Dedifferentiated amniotic fluid mesenchymal stem cell (primary cell): Measurements from ENCODE around the gene PEX11A.
A peak's percentile ranks its signal among the peaks of the same experiment; 100 is the strongest.

Source experiments
- DNase-seq: peaks from one replicate; pipeline ENCODE4 v3.0.0-alpha.2; 2016; ENCODE audit errors: extremely low spot score

Gene PEX11A

DNA sequence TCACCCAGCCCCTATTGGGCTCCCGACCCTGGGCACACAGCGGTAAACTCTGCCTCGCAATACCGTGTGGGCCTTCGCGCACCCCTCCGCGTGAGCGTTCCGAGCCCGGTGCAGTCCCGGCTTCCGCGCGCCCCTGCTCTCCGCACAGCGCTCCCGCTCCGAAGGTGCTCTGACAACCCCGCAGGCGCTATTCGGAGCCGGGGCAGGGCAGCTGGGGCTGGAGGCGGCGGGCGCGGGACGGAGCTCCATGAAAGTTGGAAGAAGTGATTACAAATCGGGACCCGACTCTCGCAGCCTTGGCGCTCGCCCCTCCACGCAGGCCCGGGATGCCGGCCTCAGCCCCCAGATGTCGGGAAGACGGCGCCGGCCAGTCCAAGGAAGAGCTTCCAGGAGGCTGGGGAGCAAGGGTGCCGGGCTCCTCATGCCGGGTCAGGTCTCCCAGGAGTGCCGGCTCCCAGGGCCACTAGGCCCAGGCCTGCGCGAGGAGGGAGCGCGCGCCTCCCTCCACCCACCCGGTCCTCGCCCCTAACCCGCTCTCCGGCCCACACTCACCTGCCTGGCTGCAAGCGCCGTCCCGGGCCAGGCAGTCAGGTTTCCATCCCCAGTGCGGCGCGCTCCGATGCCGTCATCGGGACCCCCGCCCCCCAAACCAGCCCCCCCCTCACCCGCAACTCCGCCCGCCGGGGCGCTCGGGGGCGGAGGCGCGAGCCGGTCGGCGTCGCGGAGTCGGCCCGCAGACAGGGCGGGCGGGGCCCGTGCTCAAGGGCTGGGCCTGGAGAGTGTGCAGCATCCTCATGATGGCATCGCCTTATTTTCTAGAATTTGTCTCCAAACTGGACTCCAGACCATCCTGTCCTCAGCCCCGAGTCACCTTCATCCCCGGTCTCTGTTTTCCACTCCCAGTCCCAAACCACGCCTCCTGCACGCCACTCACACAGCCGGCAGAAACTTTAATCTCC lies 35.4 kb downstream of the PEX11A start, which contains the start of gene KIF7:
Gene KIF7, minus strand, starts transcription at position 621 of the 959 bp plus-strand sequence. CDS start 2,537 bp downstream, outside the sequence.
- peak; percentile 16 for DNase-seq

DNA sequence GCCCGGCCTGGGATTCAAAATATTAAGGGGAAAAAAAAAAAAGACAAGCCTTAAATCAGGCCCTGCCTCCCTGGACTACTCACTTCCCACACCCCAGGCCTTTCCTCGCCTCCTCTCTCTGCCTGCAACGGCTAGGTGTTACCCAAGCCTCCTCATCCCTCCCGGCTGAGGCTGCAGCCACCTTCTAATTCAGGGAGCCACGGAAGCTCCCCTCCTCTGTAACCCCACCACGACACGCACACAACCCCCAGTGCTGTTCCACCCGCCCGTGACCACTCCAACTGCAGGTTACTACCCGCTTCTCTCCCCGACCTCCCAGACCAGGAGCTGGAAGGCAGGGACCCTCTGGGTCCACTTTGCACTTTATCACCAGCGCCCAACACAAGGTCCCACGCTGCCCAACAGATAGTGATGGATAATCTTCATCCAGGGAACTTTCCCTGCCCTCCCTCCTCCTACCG lies 36.2 kb downstream of the PEX11A start:
- DNase-seq = no peak

DNA sequence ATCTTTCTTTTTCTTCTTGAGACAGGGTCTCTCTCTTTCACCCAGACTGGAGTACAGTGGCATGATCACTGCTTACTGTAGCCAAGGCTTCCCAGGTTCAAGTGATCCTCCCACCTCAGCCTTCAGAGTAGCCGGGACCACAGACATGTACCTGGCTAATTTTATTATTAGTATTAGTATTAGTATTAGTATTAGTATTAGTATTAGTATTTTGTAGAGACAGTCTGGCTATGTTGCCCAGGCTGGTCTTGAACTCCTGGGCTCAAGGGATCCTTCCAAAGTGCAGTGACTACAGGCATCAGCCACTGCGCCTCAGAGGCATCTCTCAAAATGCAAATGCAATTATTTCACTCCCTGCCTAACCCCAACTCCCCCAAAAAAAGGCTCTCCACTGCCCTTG lies 37.0 kb downstream of the PEX11A start:
- no peak for DNase-seq

DNA sequence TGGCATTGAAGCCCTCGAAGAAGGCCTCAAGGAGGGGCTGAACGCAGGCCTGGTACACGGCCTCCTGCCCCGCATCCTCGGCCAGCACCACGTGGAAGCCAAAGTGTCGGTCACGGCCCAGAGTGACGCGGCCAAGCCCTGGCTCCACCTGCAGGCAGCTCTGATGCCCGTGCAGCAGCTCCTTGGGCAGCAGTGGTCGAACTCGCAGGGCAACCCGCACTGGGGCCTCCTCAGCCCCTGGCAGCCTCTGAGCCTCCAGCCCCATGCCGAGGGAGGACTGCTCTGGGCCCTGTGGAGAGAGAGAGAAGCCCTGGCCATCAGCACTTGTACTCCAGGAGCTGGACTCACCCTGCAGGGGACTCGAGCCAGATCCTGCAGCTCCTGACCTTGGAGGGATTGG lies 37.9 kb downstream of the PEX11A start:
- no peak for DNase-seq

DNA sequence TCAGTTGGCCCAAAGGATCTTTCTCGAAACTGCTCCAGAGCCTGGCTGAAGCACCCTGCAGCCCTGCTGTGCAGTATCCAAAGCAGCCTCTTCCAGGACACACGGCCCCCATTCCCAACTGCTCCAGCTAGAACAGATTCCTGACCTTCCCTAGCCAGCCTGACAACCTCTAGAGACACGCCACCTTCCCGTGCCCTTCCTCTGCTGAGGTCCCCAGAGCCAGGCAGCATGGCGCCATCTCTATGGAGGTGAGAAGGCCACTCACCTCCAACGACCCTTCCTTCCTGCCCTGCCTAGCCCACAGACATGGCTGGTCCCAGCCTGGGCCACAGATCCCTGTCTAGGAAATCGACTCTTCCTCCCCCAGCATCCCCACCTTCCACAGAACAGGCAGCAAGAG lies 38.4 kb downstream of the PEX11A start:
- no peak for DNase-seq

DNA sequence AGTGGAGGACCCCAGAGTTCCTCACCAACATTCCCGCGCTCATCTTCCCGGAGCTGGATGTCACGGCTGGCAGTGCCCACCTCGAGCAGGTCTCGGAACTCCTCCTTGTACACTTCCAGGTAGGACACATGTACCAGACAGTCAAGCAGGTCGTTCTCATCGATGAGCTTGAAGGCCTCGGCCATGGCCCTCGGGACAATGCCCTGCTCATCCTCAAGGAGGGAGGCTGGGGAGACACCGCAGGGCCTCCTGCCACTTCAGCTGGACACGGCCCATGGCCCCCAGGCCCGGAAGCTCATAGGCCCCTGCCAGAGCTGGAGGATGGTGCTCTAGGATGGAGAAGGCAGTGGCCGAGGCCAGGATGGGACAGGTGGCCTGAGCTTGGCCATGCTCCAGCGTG lies 40.8 kb downstream of the PEX11A start:
- DNase-seq = no peak

DNA sequence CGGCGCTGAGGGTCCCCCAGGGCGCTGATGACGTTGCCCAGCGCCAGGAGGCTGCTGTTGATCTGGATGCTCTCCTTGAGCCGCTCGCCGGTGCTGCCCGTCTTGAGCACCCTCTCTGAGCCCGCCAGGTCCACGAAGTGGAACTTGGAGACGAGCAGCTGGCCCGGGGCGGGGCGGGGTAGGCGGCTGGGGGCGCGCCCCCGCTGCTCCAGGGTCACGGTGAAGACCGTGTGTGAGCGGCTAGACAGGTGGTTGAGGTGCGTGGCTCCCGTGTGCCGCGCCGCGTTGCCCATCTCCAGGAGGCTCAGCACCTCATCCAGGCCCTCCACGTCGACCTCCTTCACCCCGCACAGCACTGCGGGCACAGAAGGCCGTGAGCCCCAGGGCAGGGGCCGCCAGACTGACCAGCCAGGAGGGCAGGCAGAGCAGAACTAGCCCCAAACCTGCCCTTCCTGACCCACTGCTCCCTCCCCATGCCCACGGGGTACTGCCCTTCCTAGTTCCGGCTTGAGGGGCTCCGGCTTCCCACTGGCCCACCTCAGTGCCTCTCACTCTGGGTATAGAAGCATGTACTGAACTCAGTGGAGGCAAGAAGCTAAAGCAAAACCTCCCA lies 41.4 kb downstream of the PEX11A start:
- no peak for DNase-seq

DNA sequence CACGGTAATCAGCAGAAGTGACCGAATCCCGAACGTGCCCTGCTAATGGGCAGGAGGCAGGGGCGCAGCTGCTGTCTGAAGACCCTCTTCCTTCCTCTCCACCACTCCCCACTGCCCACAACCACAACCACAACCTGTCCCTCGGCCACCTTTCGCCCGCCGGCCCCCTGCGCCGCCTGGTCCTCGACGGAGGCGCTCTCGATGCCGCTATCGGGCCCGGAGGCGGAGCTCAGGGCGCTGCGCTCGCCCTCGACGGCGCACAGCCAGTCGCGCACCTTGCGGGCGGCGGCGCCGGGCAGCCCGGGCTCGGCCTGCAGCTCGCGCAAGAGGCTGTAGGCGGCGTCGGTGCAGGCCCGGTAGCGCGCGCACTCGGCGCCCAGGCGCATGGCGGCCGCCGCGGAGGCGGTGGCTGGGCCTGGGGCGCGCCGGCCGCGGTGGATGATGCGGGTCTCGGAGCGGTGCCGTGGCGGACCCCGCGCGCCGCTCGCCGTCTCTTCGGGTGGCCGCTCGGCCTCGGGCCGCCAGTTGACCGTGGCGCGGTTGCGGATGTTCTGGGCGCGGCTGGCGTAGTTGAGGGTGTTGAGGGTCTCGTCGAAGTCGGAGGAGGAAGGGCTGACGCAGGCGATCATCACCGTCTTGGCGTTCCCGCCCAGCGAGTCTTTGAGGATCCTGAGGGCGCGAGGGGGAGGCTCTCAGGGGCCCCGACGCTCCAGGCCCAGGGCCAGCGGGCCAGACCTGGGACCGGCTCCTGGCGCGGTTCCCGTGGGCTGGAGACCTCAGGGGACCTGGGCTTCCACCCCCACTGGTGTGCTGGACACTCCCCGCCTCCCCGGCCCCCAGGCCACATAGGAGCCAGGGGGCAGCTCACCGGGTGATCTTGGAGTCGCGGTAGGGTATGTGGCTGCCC lies 42.2 kb downstream of the PEX11A start:
- no peak for DNase-seq

DNA sequence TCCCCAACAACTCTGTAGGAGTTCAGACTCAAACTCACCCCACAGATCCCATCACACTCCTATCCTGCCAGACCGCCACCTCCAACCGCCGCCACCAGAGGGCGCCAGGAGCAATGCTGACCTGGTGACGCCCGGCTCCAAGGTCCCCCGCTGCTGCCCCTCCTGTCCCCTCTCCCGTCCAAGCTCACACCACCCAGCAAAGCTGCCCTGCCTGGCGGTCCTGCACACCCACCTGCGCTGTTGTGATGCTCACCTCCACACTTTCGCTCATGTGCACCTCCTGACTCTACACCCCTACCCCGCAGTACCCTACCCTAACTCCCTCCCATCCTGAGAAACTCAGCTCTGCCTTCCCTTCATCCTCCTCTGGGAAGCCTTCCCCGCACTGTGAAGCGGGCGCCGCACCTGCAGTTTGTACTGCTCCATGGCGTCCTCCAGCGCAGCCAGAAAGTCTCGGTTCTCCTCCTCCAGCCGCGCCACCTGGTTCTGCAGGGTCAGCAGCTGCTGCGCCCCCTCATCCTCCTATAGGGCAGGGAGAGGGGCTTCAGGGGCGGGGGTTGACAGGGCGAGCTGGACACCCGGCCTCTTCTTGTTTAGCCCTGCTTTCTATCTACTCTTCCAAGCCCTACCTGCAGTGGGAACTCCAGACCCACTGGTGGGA lies 43.2 kb downstream of the PEX11A start:
- peak; percentile 27 for DNase-seq

DNA sequence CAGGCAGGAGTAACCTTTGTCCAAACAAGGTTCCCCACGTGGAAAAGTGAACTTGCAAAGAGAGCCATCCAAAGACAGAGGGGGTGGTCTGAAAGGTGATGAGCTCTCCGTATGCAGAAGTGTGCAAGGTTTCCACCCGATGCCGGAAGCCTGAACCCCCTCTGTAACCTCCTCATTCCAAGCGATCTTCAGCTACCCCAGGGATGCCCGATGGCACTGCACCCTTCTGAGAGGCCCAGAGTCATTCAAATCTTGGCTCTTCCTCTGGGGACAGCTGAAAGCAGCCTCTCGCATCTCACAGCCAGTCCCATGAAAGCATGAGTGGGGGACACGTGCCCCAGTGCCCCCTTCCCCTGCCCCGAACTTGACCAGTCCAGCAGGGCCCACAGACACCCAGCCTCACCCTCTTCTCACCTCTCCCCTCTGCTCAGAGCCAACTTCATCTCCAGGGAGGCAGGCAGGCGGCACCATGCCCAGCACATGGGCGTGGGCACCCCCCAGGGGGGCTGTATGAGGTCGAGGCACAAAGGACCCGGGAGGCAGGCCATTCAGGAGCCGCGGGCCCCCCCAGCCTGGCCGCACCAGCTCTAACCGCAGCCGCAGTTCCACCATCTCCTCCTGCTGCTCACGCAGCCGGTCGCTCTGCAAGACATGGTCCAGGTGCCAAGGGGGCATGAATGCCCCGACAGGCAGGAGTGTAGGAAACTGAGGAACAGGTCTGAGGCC lies 44.0 kb downstream of the PEX11A start:
- no peak for DNase-seq

DNA sequence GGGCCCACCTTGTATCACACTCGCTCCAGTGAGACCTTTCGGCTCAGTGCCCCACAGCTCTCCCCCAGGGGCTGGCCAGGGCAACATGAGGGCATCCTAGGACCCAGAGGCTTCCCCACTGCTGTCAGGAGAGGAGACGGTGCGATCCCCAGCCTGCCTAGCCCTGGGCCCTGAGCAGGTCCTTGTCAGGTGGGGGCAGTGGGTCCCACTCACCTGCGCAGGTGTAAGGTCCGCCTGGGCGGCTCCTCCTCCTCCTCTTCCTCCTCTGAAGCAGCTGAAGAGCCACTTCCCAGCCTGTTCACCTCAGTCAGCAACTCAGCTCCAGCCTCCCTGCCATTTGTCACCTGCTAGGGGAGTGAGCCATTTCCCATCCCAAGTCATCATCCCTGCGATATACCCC lies 44.9 kb downstream of the PEX11A start:
- no peak for DNase-seq

DNA sequence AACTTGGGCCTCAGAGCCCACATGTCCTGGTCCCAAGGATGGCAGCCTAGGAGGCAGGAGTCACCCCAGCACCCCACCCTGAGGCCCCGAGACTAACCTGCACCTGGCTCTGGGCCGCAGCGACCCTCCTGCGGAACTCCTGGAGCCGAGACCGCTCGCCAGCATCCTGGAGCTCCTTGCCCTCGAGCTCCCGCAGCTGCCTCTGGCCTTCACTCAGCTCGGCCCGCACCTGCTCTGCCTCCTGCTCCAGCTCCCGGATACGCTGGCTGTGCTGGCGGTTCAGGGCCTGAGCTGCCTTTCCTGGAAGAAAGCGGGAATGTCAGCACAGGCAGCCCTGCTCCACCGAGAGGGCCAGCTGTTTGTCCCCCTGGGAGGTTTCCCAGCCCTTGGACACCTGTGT lies 48.4 kb downstream of the PEX11A start:
- no peak for DNase-seq

DNA sequence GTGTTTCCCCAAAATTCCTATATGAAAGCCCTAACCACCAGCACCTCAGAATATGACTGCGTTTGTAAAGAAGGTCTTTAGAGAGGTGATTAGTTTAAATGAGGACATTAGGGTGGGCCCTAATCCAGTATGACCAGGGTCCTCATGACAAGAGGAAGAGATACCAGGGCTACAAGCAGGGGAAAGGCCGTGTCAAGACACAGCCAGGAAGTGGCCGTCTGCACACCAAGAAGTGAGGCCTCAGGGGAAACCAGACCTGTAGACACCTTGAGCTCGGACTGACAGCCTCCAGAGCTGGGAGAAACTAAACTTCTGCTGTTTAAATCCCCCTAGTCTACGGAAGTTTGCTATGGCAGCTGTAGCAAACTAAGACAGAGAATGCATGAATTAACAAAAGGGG lies 49.5 kb downstream of the PEX11A start:
- DNase-seq = no peak

DNA sequence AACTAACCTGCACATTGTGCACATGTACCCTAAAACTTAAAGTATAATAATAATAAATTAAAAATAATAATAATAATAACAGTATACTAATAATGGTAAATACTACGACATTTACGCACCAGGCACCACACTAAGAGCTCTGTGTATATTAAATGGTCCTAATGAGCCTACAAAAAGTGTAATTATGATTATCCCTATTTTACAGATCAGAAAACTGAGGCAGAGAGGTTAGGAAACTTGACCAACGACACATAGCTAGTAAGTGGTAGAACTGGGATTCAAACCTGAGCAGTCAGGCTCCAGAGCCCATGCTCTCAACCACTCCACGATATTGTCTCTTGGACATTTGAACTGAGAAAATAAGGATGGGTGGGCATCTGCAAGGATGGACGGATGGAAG lies 50.3 kb downstream of the PEX11A start:
- no peak for DNase-seq

DNA sequence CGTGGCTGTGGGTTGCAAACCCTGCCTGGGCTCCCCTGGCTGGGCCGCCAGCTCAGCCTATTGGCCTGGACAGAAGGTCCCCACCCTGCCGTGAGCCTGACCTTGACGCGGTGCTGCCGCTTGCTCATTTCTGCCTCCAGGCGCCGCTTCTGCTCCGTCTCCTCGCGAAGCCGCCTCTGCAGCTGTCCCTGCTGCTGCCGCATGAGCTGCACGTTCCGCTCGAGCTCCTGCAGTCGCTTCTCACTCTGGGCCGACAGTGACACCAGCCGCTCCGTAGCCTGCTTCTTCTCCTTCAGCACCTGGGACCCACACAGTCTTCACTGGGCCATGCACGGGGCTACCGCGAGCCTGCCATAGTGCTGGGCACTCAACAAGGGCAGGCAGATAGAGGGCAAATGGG lies 57.0 kb downstream of the PEX11A start:
- DNase-seq = no peak

DNA sequence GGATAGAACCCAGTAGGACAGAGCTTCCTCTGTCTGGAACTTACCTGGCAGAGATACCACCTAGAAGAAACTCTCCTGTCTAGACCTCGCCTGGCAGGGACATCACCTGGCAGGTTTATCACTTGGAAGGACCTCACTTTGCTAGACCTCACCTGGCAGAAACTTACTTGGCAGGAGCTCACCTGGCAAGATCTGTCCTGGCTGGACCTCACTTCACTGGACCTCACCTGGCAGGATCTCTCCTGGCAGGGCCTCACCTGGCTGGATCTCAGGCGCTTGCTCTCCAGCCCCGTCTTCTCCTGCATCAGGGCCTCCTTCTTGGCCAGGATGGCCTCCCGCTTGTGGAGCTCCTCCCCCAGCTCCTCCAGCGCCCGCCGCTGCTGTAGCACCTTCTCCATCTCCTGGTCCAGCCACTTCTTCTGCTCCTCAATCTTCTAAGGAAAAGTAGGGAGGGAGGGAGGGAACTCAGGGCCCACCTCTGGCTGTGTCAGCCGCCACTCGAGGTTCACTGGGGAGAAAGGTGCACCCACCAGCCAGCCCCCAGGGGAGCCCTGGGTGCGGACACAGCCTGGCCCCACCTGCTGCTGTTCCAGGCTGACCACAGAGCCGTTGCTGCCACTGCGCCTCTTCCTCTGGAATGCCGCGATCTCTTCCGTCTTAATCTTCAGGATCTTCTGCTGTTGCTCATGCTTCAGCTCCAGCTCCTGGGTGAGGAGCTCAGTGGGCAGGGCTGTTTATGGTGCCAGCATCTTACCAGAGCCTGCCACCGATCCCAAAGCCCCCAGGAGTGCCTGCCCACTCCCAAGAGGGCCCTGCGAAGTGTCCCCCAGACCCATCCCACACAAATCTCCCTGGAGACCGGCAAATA lies 57.8 kb downstream of the PEX11A start:
- DNase-seq = no peak

DNA sequence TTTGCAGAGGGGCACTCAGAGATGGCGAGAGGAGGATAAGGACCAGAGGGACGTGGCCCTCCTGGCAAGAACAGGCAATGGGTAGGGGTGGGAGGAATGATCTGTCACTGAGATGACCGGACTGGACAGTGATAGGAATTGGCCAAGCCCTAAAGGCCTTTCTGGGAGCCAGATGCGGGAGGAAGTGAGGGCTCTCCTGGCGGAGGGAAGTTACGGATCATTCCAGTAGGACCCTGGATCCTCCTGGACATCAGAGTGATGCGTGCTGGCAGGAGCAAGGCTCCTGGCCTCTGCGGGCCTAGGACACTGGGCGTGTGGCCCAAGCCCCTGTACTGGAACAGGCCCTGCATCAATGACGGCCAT lies 58.7 kb downstream of the PEX11A start:
- no peak for DNase-seq
